Measurements from ENCODE around the gene FOXP1.

FOXP1 gene

GRCh38 chr3:71271596-71271995 lies 311.9 kb downstream of the FOXP1 start:
- ATAC-seq, result no peak
- TF ChIP-seq OSR1 (CRISPR knock-in tag; IDR thresholded peaks at IDR 0.05), result no peak
- TF ChIP-seq GLIS3 (CRISPR knock-in tag; IDR thresholded peaks at IDR 0.05), result no peak
- TF ChIP-seq ZNF70 (CRISPR knock-in tag; IDR thresholded peaks at IDR 0.05), result no peak
- TF ChIP-seq PPARA (CRISPR knock-in tag; IDR thresholded peaks at IDR 0.05; ENCODE audit: borderline replicate concordance), result no peak
- no peak for TF ChIP-seq ZFP30 (CRISPR knock-in tag; IDR thresholded peaks at IDR 0.05)
- no peak for TF ChIP-seq ZFP3 (CRISPR knock-in tag; IDR thresholded peaks at IDR 0.05)
- TF ChIP-seq TOX (CRISPR knock-in tag; IDR thresholded peaks at IDR 0.05; ENCODE audit: borderline replicate concordance), result no peak
- no peak for TF ChIP-seq CSDC2 (CRISPR knock-in tag; IDR thresholded peaks at IDR 0.05)
- no peak for TF ChIP-seq ESRRG (CRISPR knock-in tag; IDR thresholded peaks at IDR 0.05)
- no peak for TF ChIP-seq SNAI2 (CRISPR knock-in tag; IDR thresholded peaks at IDR 0.05)
- no peak for TF ChIP-seq TCF4 (CRISPR knock-in tag; IDR thresholded peaks at IDR 0.05; ENCODE audit: borderline replicate concordance)
- TF ChIP-seq ZC3H10 (CRISPR knock-in tag; IDR thresholded peaks at IDR 0.05), result no peak
- no peak for TF ChIP-seq BACH2 (CRISPR knock-in tag; IDR thresholded peaks at IDR 0.05; ENCODE audit: borderline replicate concordance)
- no peak for TF ChIP-seq ZNF565 (CRISPR knock-in tag; conservative IDR thresholded peaks at IDR 0.05; ENCODE audit: low read depth)

DNA sequence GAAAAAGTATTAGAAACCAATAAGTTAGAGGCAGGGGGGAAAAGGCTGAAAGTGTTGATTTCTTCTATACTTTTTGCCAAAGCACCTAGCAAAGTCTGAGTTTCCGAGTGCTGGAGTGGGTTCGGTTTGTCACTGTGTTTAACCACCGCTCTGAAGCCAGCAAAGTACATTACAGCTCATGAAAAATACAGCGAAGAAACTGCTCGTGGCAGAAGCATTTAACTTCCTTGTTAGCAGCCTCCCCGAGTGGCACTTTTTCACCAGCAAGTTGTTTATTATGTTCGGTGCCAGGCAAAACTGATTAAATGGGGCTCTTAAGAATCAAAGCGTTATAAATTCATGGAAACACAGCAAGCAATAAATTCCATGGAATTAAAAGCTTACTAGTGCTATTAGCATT lies 313.6 kb downstream of the FOXP1 start:
- TF ChIP-seq ZC3H10 (CRISPR knock-in tag; IDR thresholded peaks at IDR 0.05), result no peak
- TF ChIP-seq OSR1 (CRISPR knock-in tag; IDR thresholded peaks at IDR 0.05), result no peak
- TF ChIP-seq ESRRG (CRISPR knock-in tag; IDR thresholded peaks at IDR 0.05), result no peak
- no peak for TF ChIP-seq SNAI2 (CRISPR knock-in tag; IDR thresholded peaks at IDR 0.05)
- TF ChIP-seq ZFP30 (CRISPR knock-in tag; IDR thresholded peaks at IDR 0.05), result no peak
- TF ChIP-seq CSDC2 (CRISPR knock-in tag; IDR thresholded peaks at IDR 0.05), result no peak
- no peak for TF ChIP-seq TCF4 (CRISPR knock-in tag; IDR thresholded peaks at IDR 0.05; ENCODE audit: borderline replicate concordance)
- TF ChIP-seq TSHZ2 (CRISPR knock-in tag; IDR thresholded peaks at IDR 0.05), result no peak
- no peak for TF ChIP-seq ZNF565 (CRISPR knock-in tag; conservative IDR thresholded peaks at IDR 0.05; ENCODE audit: low read depth)
- no peak for TF ChIP-seq CSRNP3 (CRISPR knock-in tag; IDR thresholded peaks at IDR 0.05)

DNA sequence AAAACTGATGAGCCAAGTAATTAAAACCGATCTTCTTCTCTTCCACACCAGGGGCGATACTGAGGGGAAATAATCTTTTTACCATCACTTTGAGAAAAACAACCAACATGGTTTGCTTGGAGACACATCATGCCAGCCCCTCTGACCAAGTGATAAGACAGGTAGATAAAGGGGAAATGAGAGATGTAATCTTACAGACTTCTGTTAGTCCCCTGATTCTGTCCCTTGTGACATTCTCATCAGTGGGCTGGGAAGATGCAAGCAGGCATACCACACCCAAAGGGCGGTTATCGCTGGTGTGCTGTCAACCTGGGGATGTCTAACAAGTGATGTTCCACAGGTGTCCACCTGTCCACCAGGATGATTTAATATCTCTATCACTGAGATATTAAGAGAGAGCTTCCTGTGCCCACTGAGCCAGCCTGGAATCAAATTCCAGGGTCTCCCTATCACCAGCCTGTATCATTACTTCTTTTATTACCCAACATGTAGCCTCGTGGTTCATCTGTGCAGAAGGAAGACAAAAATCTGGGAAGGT lies 315.0 kb downstream of the FOXP1 start:
- no peak for ATAC-seq
- no peak for TF ChIP-seq RARB (CRISPR knock-in tag; IDR thresholded peaks at IDR 0.05)

More for the DNA sequence above, 313.6 kb downstream of the FOXP1 start:
- ATAC-seq, result no peak

- TF ChIP-seq OSR1 (CRISPR knock-in tag; IDR thresholded peaks at IDR 0.05) (no peak), RARB (CRISPR knock-in tag; IDR thresholded peaks at IDR 0.05) (no peak), ARNTL (CRISPR knock-in tag; IDR thresholded peaks at IDR 0.05; ENCODE audit: borderline replicate concordance, low read depth) (no peak), ZNF8 (CRISPR knock-in tag; IDR thresholded peaks at IDR 0.05) (no peak), BACH2 (CRISPR knock-in tag; IDR thresholded peaks at IDR 0.05; ENCODE audit: borderline replicate concordance) (no peak), POU6F1 (CRISPR knock-in tag; IDR thresholded peaks at IDR 0.05; ENCODE audit: borderline replicate concordance, low read depth) (no peak), PPARA (CRISPR knock-in tag; IDR thresholded peaks at IDR 0.05; ENCODE audit: borderline replicate concordance) (no peak), ZFP3 (CRISPR knock-in tag; IDR thresholded peaks at IDR 0.05) (no peak), TOX (CRISPR knock-in tag; IDR thresholded peaks at IDR 0.05; ENCODE audit: borderline replicate concordance) (no peak), ZNF70 (CRISPR knock-in tag; IDR thresholded peaks at IDR 0.05) (no peak), TCF4 (CRISPR knock-in tag; IDR thresholded peaks at IDR 0.05; ENCODE audit: borderline replicate concordance) (no peak)
Observed at GRCh38 chr3:71266875-71267274, 316.7 kb downstream of the FOXP1 start.

DNA sequence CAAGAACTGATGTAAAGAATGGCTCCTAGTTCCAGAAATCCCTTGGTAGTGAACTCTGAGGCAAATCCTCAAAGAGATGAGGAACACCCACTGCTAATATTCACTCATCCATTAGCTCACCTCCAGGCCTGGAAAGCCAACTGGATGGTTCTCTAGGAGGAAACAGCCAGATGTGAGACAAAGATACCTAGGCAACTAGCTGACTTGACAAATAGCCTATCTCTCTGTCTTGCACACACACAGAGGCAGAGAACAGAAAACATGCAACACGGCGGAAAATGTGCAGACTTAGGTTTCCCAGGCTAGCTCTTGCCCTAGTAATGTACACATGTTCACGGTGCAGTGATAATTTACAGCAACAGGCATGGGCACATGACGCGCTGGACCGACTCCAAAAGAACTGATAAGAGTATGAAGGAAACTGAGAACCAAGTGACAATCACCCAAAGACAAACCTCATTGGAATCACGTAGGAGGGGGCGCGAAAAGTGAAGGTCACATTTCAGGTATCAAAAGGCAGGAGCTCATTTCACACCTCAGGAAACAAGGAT lies 318.1 kb downstream of the FOXP1 start:
- ATAC-seq, result no peak
- no peak for TF ChIP-seq ZFP3 (CRISPR knock-in tag; IDR thresholded peaks at IDR 0.05)
- TF ChIP-seq ISL1 (CRISPR knock-in tag; IDR thresholded peaks at IDR 0.05), result no peak
- no peak for TF ChIP-seq OSR1 (CRISPR knock-in tag; IDR thresholded peaks at IDR 0.05)
- TF ChIP-seq RARB (CRISPR knock-in tag; IDR thresholded peaks at IDR 0.05), result no peak
- TF ChIP-seq TSHZ2 (CRISPR knock-in tag; IDR thresholded peaks at IDR 0.05), result no peak
- TF ChIP-seq ARNTL (CRISPR knock-in tag; IDR thresholded peaks at IDR 0.05; ENCODE audit: borderline replicate concordance, low read depth), result no peak
- no peak for TF ChIP-seq POU6F1 (CRISPR knock-in tag; IDR thresholded peaks at IDR 0.05; ENCODE audit: borderline replicate concordance, low read depth)
- TF ChIP-seq ZNF8 (CRISPR knock-in tag; IDR thresholded peaks at IDR 0.05), result no peak
- TF ChIP-seq SNAI2 (CRISPR knock-in tag; IDR thresholded peaks at IDR 0.05), result no peak
- TF ChIP-seq ZNF565 (CRISPR knock-in tag; conservative IDR thresholded peaks at IDR 0.05; ENCODE audit: low read depth), result no peak

More at GRCh38 chr3:71266875-71267274, 316.7 kb downstream of the FOXP1 start:
- ATAC-seq, result no peak

Data from SK-N-SH treated with all-trans-retinoic acid at 6 μM for 48 hours (cell line).